IMR-90 (cell line): ENCODE measurements around the gene RAB8A. TPM values are rescaled to one million over a fixed set of nuclear protein-coding genes. Genes with fewer than 3 reads are reported as not detected.
A peak's percentile ranks its signal among the peaks of the same experiment; 100 is the strongest.

Source experiments
- ATAC-seq: fragments of 200-7000 bp; cut with Tn5 transposase; 2 replicates; pipeline ENCODE4 v1.9.1; 2020; ENCODE audit warnings: low read depth, mild to moderate bottlenecking, moderate library complexity
- BruUV-seq: library from RNA; stranded (reverse); fragments of 400-500 nt; replicated peaks from 2 replicates; lab custom pipeline; 2021; lab: Mats Ljungman, UMichigan
- CTCF ChIA-PET: fragments of 300-600 bp; formaldehyde crosslinking; extraction: SDS; loops from one replicate; lab custom pipeline; 2021; ENCODE audit warnings: antibody characterized with exemption; lab: Yijun Ruan, JAX
- POLR2A ChIA-PET: fragments of 300-600 bp; sonication (Branson Sonifier 250); formaldehyde crosslinking; loops from one replicate; lab custom pipeline; 2022; ENCODE audit warnings: antibody characterized with exemption; ENCODE audit not compliant: unreplicated experiment; lab: Charles Lee
- DNase-seq: peaks from one replicate; pipeline ENCODE4 v3.0.0; 2013
- H2AFZ ChIP-seq: replicated peaks from 2 replicates; pipeline ENCODE3; 2013; ENCODE audit warnings: low read length, mild to moderate bottlenecking; ENCODE audit not compliant: poor library complexity
- H2AK5ac ChIP-seq: 2 replicates; pipeline ENCODE4 v1.6.1; 2013; ENCODE audit warnings: low read depth, low read length, inconsistent platforms
- H2AK9ac ChIP-seq: replicated peaks from 2 replicates; pipeline ENCODE3; 2013; ENCODE audit warnings: mild to moderate bottlenecking, low read depth, low read length, moderate library complexity; ENCODE audit not compliant: poor library complexity
- H2BK120ac ChIP-seq: 2 replicates; pipeline ENCODE4 v1.6.1; 2013; ENCODE audit warnings: low read depth, low read length, inconsistent platforms
- H2BK15ac ChIP-seq: 3 replicates; pipeline ENCODE4 v1.6.1; 2013; ENCODE audit warnings: low read depth, low read length, inconsistent platforms
- H2BK20ac ChIP-seq: 2 replicates; pipeline ENCODE4 v1.6.1; 2013; ENCODE audit warnings: low read depth, mild to moderate bottlenecking, inconsistent platforms, low read length, moderate library complexity
- H2BK5ac ChIP-seq: 2 replicates; pipeline ENCODE4 v1.6.1; 2013; ENCODE audit warnings: mild to moderate bottlenecking, low read depth, low read length, inconsistent platforms; ENCODE audit not compliant: poor library complexity, severe bottlenecking
- H3K14ac ChIP-seq: replicated peaks from 2 replicates; pipeline ENCODE4 v1.6.1; 2013; ENCODE audit warnings: low read depth, low read length, inconsistent platforms
- H3K18ac ChIP-seq: 2 replicates; pipeline ENCODE4 v1.6.1; 2013; ENCODE audit warnings: low read depth, low read length, control low read depth
- H3K23ac ChIP-seq: 2 replicates; pipeline ENCODE4 v1.6.1; 2013; ENCODE audit warnings: low read depth, low read length, inconsistent platforms
- H3K27ac ChIP-seq: 2 replicates; pipeline ENCODE4 v1.5.1; 2013; ENCODE audit warnings: mild to moderate bottlenecking, control low read depth, low read length; ENCODE audit not compliant: insufficient read depth
- H3K27me3 ChIP-seq: 2 replicates; pipeline ENCODE4 v1.6.1; 2013; ENCODE audit warnings: low read length; ENCODE audit not compliant: control insufficient read depth, insufficient read depth
- H3K36me3 ChIP-seq: 2 replicates; pipeline ENCODE4 v1.6.1; 2013; ENCODE audit warnings: low read length, mixed read lengths; ENCODE audit not compliant: control insufficient read depth, insufficient read depth
- H3K4ac ChIP-seq: 2 replicates; pipeline ENCODE4 v1.6.1; 2013; ENCODE audit warnings: low read depth, low read length, inconsistent platforms
- H3K4me1 ChIP-seq: 2 replicates; pipeline ENCODE4 v1.6.1; 2013; ENCODE audit warnings: low read length, mixed read lengths; ENCODE audit not compliant: control insufficient read depth, insufficient read depth
- H3K4me2 ChIP-seq: 2 replicates; pipeline ENCODE4 v1.6.1; 2013; ENCODE audit warnings: low read depth, mild to moderate bottlenecking, control low read depth, low read length, moderate library complexity
- H3K4me3 ChIP-seq: 2 replicates; pipeline ENCODE4 v1.5.1; 2013; ENCODE audit warnings: low read depth, mild to moderate bottlenecking, control low read depth, low read length, moderate library complexity; ENCODE audit not compliant: insufficient read depth
- H3K56ac ChIP-seq: 2 replicates; pipeline ENCODE4 v1.6.1; 2013; ENCODE audit warnings: low read length, inconsistent platforms; ENCODE audit not compliant: insufficient read depth; ENCODE audit errors: extremely low read depth
- H3K79me1 ChIP-seq, 2 experiments: 2 replicates each; pipeline ENCODE4 v1.6.1; 2013; ENCODE audit warnings: low read length in 2 of 2, inconsistent platforms in 1 of 2, low read depth in 1 of 2
- H3K9ac ChIP-seq: 2 replicates; pipeline ENCODE4 v1.6.1; 2013; ENCODE audit warnings: low read depth, low read length, control low read depth
- H3K9me1 ChIP-seq: 2 replicates; pipeline ENCODE4 v1.6.1; 2013; ENCODE audit warnings: low read length, inconsistent platforms; ENCODE audit not compliant: insufficient read depth
- H3K9me3 ChIP-seq: 2 replicates; pipeline ENCODE4 v1.6.1; 2013; ENCODE audit warnings: low read length; ENCODE audit not compliant: control insufficient read depth, insufficient read depth
- H4K20me1 ChIP-seq: 2 replicates; pipeline ENCODE4 v1.6.1; 2013; ENCODE audit warnings: low read length, inconsistent platforms; ENCODE audit not compliant: insufficient read depth
- H4K5ac ChIP-seq: 2 replicates; pipeline ENCODE4 v1.6.1; 2013; ENCODE audit warnings: mild to moderate bottlenecking, low read depth, low read length, control low read depth
- H4K8ac ChIP-seq, 2 experiments: 2 replicates each; pipeline ENCODE4 v1.6.1; 2013; ENCODE audit warnings: low read depth in 2 of 2, low read length in 2 of 2, control low read depth in 1 of 2, inconsistent platforms in 1 of 2
- H4K91ac ChIP-seq: 2 replicates; pipeline ENCODE4 v1.6.1; 2013; ENCODE audit warnings: low read depth, low read length, inconsistent platforms; ENCODE audit not compliant: insufficient read depth
- CEBPB ChIP-seq: IDR thresholded peaks from 2 replicates; pipeline ENCODE4 v1.6.1; 2012; ENCODE audit warnings: low read depth, low read length, improper control_type of control experiment
- CHD1 ChIP-seq: IDR thresholded peaks from 2 replicates; pipeline ENCODE4 v1.6.1; 2012; ENCODE audit warnings: low read depth, low read length, improper control_type of control experiment
- FOS ChIP-seq: fragments of 150-350 bp; IDR thresholded peaks from 2 replicates; pipeline ENCODE4 v1.6.1; 2016; ENCODE audit warnings: low read depth, low read length
- NFE2L2 ChIP-seq: fragments of 150-350 bp; IDR thresholded peaks from 2 replicates; pipeline ENCODE4 v1.6.1; 2016; ENCODE audit warnings: low read depth, mild to moderate bottlenecking, low read length
- SMC3 ChIP-seq: fragments of 150-350 bp; IDR thresholded peaks from 2 replicates; pipeline ENCODE4 v1.6.1; 2016; ENCODE audit warnings: low read depth, mild to moderate bottlenecking, antibody characterized with exemption, low read length, moderate library complexity
- USF2 ChIP-seq: fragments of 150-350 bp; IDR thresholded peaks from 2 replicates; pipeline ENCODE4 v1.6.1; 2017; ENCODE audit warnings: mild to moderate bottlenecking, antibody characterized with exemption, low read length, low read depth
- WGBS, 2 experiments: methylation state at CpG; one replicate each; pipeline versions ENCODE4 v1.1.5 to v1.1.7; 2013; ENCODE audit warnings: missing lambda C conversion rate in 2 of 2; ENCODE audit not compliant: insufficient read length in 1 of 2; ENCODE audit errors: extremely low coverage in 2 of 2; 5-methylcytosine and 5-hydroxymethylcytosine counted together
- dilution Hi-C: fragments of 300-500 bp; cut with HindIII; formaldehyde crosslinking; loops from one replicate; pipeline ENCODE4 v1.14.3; 2018; ENCODE audit warnings: low sequenced_read_pairs; ENCODE audit not compliant: unreplicated experiment
- in situ Hi-C: fragments of 300-500 bp; cut with MboI; formaldehyde crosslinking; loops from 3 replicates; pipeline ENCODE4 v1.14.3; 2019; ENCODE audit warnings: low sequenced_read_pairs, inconsistent platforms, mixed read lengths
- intact Hi-C: fragments of 100-400 bp; cut with micrococcal nuclease; formaldehyde crosslinking; loops from 2 replicates; pipeline ENCODE4 v1.10.0; 2022
- polyA plus RNA-seq, 3 experiments: library from polyadenylated mRNA; depleted of rRNA; stranded (reverse); fragments of >200 nt; gene quantifications; 2 replicates each; pipeline ENCODE4 v1.2.3, GENCODE V29; 2012; ENCODE audit warnings: low replicate concordance in 1 of 3
- total RNA-seq: library from RNA; depleted of rRNA; stranded (reverse); fragments of >200 nt; gene quantifications from 2 replicates; pipeline ENCODE4 v1.2.3, GENCODE V29; 2012

Gene RAB8A
- total and polyA plus RNA-seq, 2 of the 4 experiments (the other 2 are of a cell fraction): 64.5 to 135 TPM

- H3K79me1 ChIP-seq: peaks cover 33 to 85% of the 10 kb centered on the region in 2 experiments
- H3K27me3 ChIP-seq: no peaks in the 10 kb centered on the region
- DNase-seq (no peak), ATAC-seq (no peak)
- H2BK120ac ChIP-seq: no peak overlapping the region
- peaks cover 83% of the 10 kb centered on the region for H3K36me3 ChIP-seq
- no peak overlapping the region for H3K4me2 ChIP-seq
- no peak overlapping the region for H3K23ac ChIP-seq
- ChIA-PET CTCF (interaction anchor here (1.2 kb wide), 1 partner anchor 8 kb away, joined by 4 read pairs; no protein-coding TSS in a partner anchor), POLR2A (no interaction called here)
- H3K9ac ChIP-seq: no peak overlapping the region
- no peak overlapping the region for H2BK20ac ChIP-seq
- 100% methylated on average over 1 of the region's 10 CpGs; no CpG with 5 or more reads in 1 of the 2 experiments for WGBS, 2 experiments
- in situ Hi-C loops (no loop called here), dilution Hi-C loops (no loop called here), intact Hi-C loops (no loop called here)
- no peak overlapping the region for H3K27ac ChIP-seq
- BruUV-seq: no TSS peak
- no peak overlapping the region for H2BK15ac ChIP-seq
- peak overlapping the region in 1 of 2 experiments; percentile 16; a peak in 2 of 4 replicates for H4K8ac ChIP-seq
- no peak overlapping the region for H4K5ac ChIP-seq
- peaks cover 98% of the 10 kb centered on the region for H4K20me1 ChIP-seq
- H2AK5ac ChIP-seq: no peak overlapping the region
- no peak for TF ChIP-seq FOS
- TF ChIP-seq NFE2L2: no peak
- no peak for TF ChIP-seq CHD1
- TF ChIP-seq SMC3: no peak
- TF ChIP-seq USF2: no peak
- no peak for TF ChIP-seq CEBPB
- H4K91ac ChIP-seq: no peak overlapping the region
- H2AK9ac ChIP-seq: peak overlapping the region; percentile 81
- H2AFZ ChIP-seq: no peak overlapping the region
- H3K4me3 ChIP-seq: no peak overlapping the region
- H3K4me1 ChIP-seq: peaks cover 9% of the 10 kb centered on the region; the same call in 1 of the 2 replicates
- H3K9me3 ChIP-seq: no peaks in the 10 kb centered on the region
- peaks cover 5% of the 10 kb centered on the region; the same call in 1 of the 2 replicates for H3K9me1 ChIP-seq
- no peak overlapping the region for H2BK5ac ChIP-seq
- H3K4ac ChIP-seq: no peak overlapping the region
- H3K14ac ChIP-seq: 0 out of 2 replicates have a peak overlapping the region, but pooled peaks have one; percentile 45
- no peak overlapping the region for H3K18ac ChIP-seq
- no peak overlapping the region for H3K56ac ChIP-seq
Observed at GRCh38 chr19:16096280-16096855, 15.3 kb upstream of the RAB8A start.
